H9 (cell line): ENCODE measurements around the gene RASIP1. TPM values are rescaled to one million over a fixed set of nuclear protein-coding genes. Genes with fewer than 3 reads are reported as not detected.

Source experiments
- DNase-seq: peaks from one replicate; pipeline ENCODE4 v3.0.0-alpha.2; 2017
- H2AFZ ChIP-seq: one replicate; pipeline ENCODE4 v1.6.1; 2013; ENCODE audit warnings: mild to moderate bottlenecking, low read length, control low read depth, moderate library complexity
- H2AK5ac ChIP-seq: 2 replicates; pipeline ENCODE4 v1.6.1; 2013; ENCODE audit warnings: low read length, control low read depth, mixed read lengths; ENCODE audit not compliant: insufficient read length
- H2BK120ac ChIP-seq: one replicate; pipeline ENCODE4 v1.6.1; 2013; ENCODE audit warnings: low read depth, mild to moderate bottlenecking, low read length, control low read depth, inconsistent platforms; ENCODE audit not compliant: poor library complexity, severe bottlenecking
- H2BK12ac ChIP-seq: 2 replicates; pipeline ENCODE4 v1.6.1; 2013; ENCODE audit warnings: low read length, control low read depth, mixed read lengths, low read depth; ENCODE audit not compliant: insufficient read length
- H2BK15ac ChIP-seq: 2 replicates; pipeline ENCODE4 v1.6.1; 2013; ENCODE audit warnings: low read depth, low read length, control low read depth
- H2BK20ac ChIP-seq: one replicate; pipeline ENCODE4 v1.6.1; 2013; ENCODE audit warnings: low read depth, mild to moderate bottlenecking, low read length, control low read depth, inconsistent platforms; ENCODE audit not compliant: poor library complexity, severe bottlenecking
- H2BK5ac ChIP-seq: 2 replicates; pipeline ENCODE4 v1.6.1; 2013; ENCODE audit warnings: low read length, control low read depth, mixed read lengths; ENCODE audit not compliant: insufficient read length
- H3K14ac ChIP-seq: 2 replicates; pipeline ENCODE4 v1.6.1; 2013; ENCODE audit warnings: low read length, control low read depth; ENCODE audit not compliant: insufficient read depth
- H3K18ac ChIP-seq: 2 replicates; pipeline ENCODE4 v1.6.1; 2013; ENCODE audit warnings: low read depth, mild to moderate bottlenecking, mixed read lengths, low read length, control low read depth; ENCODE audit not compliant: insufficient read length
- H3K23ac ChIP-seq: 2 replicates; pipeline ENCODE4 v1.6.1; 2013; ENCODE audit warnings: low read length, control low read depth, mixed read lengths, low read depth; ENCODE audit not compliant: insufficient read length
- H3K23me2 ChIP-seq: 2 replicates; pipeline ENCODE4 v1.6.1; 2013; ENCODE audit warnings: low read depth, mild to moderate bottlenecking, mixed read lengths, low read length, control low read depth; ENCODE audit not compliant: insufficient read length, poor library complexity, severe bottlenecking
- H3K27ac ChIP-seq: 2 replicates; pipeline ENCODE4 v1.5.1; 2013; ENCODE audit warnings: low read length, control low read depth, mixed read lengths, low read depth; ENCODE audit not compliant: insufficient read length
- H3K27me3 ChIP-seq: 2 replicates; pipeline ENCODE4 v1.6.1; 2013; ENCODE audit warnings: low read length, control low read depth, inconsistent platforms; ENCODE audit not compliant: insufficient read depth
- H3K4ac ChIP-seq: 2 replicates; pipeline ENCODE4 v1.6.1; 2013; ENCODE audit warnings: low read depth, mild to moderate bottlenecking, control low read depth, inconsistent platforms, low read length, moderate library complexity
- H3K4me1 ChIP-seq: 2 replicates; pipeline ENCODE4 v1.6.1; 2013; ENCODE audit warnings: low read length, control low read depth, inconsistent platforms; ENCODE audit not compliant: insufficient read depth
- H3K4me2 ChIP-seq: 2 replicates; pipeline ENCODE4 v1.6.1; 2013; ENCODE audit warnings: low read length, control low read depth, mixed read lengths; ENCODE audit not compliant: insufficient read length, insufficient read depth
- H3K56ac ChIP-seq: 2 replicates; pipeline ENCODE4 v1.6.1; 2013; ENCODE audit warnings: low read depth, mild to moderate bottlenecking, mixed read lengths, low read length, control low read depth; ENCODE audit not compliant: insufficient read length
- H3K79me1 ChIP-seq: 2 replicates; pipeline ENCODE4 v1.6.1; 2013; ENCODE audit warnings: low read depth, mild to moderate bottlenecking, moderate library complexity, low read length, control low read depth, inconsistent platforms; ENCODE audit not compliant: insufficient read depth, poor library complexity, severe bottlenecking
- H3K79me2 ChIP-seq: 2 replicates; pipeline ENCODE4 v1.6.1; 2013; ENCODE audit warnings: low read length, control low read depth, inconsistent platforms; ENCODE audit not compliant: insufficient read depth
- H3K9ac ChIP-seq: 2 replicates; pipeline ENCODE4 v1.6.1; 2013; ENCODE audit warnings: low read length, control low read depth, mixed read lengths; ENCODE audit not compliant: insufficient read length; ENCODE audit errors: extremely low read depth
- H3K9me3 ChIP-seq: one replicate; pipeline ENCODE4 v1.6.1; 2013; ENCODE audit warnings: low read depth, low read length, inconsistent platforms; ENCODE audit not compliant: control insufficient read depth
- H3T11ph ChIP-seq: one replicate; pipeline ENCODE4 v1.6.1; 2013; ENCODE audit warnings: mild to moderate bottlenecking, low read length, control low read depth, inconsistent platforms
- H4K20me1 ChIP-seq: one replicate; pipeline ENCODE4 v1.6.1; 2013; ENCODE audit not compliant: control insufficient read depth, insufficient read length, insufficient read depth
- H4K5ac ChIP-seq: 2 replicates; pipeline ENCODE4 v1.6.1; 2013; ENCODE audit warnings: low read depth, mild to moderate bottlenecking, mixed read lengths, low read length, control low read depth; ENCODE audit not compliant: insufficient read length
- H4K8ac ChIP-seq: replicated peaks from 2 replicates; pipeline ENCODE4 v1.6.1; 2013; ENCODE audit warnings: low read length, control low read depth, mixed read lengths, low read depth; ENCODE audit not compliant: insufficient read length
- H4K91ac ChIP-seq: 2 replicates; pipeline ENCODE4 v1.6.1; 2013; ENCODE audit warnings: low read depth, mild to moderate bottlenecking, moderate library complexity, mixed read lengths, low read length, control low read depth; ENCODE audit not compliant: insufficient read length
- H3K27ac Mint-ChIP-seq, 3 experiments: 2 replicates in 2 of 3; 3 replicates in 1 of 3; pipeline ENCODE4 v1.8.0; 2020 to 2021; ENCODE audit warnings: mixed read lengths in 3 of 3, mild to moderate bottlenecking in 1 of 3, moderate library complexity in 1 of 3
- H3K27me3 Mint-ChIP-seq: 2 replicates; pipeline ENCODE4 v1.8.0; 2021; ENCODE audit warnings: low read depth, mild to moderate bottlenecking, moderate library complexity, mixed read lengths
- H3K36me3 Mint-ChIP-seq, 3 experiments: 2 replicates in 2 of 3; 3 replicates in 1 of 3; pipeline ENCODE4 v1.8.0; 2020 to 2021; ENCODE audit warnings: low read depth in 3 of 3, mixed read lengths in 3 of 3; ENCODE audit not compliant: insufficient read depth in 1 of 3
- H3K4me1 Mint-ChIP-seq, 2 experiments: 2 replicates each; pipeline ENCODE4 v1.8.0; 2020; ENCODE audit warnings: mixed read lengths in 2 of 2
- H3K4me3 Mint-ChIP-seq, 2 experiments: 2 replicates in 1 of 2; 3 replicates in 1 of 2; pipeline ENCODE4 v1.8.0; 2020 to 2021; ENCODE audit warnings: mild to moderate bottlenecking in 2 of 2, mixed read lengths in 2 of 2, moderate library complexity in 1 of 2
- H3K9me3 Mint-ChIP-seq, 2 experiments: 2 replicates in 1 of 2; 3 replicates in 1 of 2; pipeline ENCODE4 v1.8.0; 2020; ENCODE audit warnings: mild to moderate bottlenecking in 2 of 2, mixed read lengths in 2 of 2, moderate library complexity in 1 of 2
- CTCF ChIP-seq: fragments of 200-600 bp; sonication (generic); conservative IDR thresholded peaks from 3 replicates; pipeline ENCODE4 v1.8.0; 2021; ENCODE audit warnings: antibody characterized with exemption, mild to moderate bottlenecking
- WGBS: extraction: QIAGEN DNeasy Blood & Tissue Kit; methylation state at CpG from one replicate; pipeline ENCODE4 v1.1.7; 2013; ENCODE audit warnings: missing lambda C conversion rate, low lambda C conversion rate, mixed read lengths; ENCODE audit not compliant: insufficient read length; ENCODE audit errors: extremely low coverage; 5-methylcytosine and 5-hydroxymethylcytosine counted together
- total RNA-seq: library from RNA; stranded (reverse); gene quantifications from 2 replicates; pipeline ENCODE4 v1.2.1, GENCODE V29; 2021

RASIP1 gene
- total RNA-seq, 1 experiment from 2014 or later = 2.4 TPM

- Histone ChIP-seq H2BK15ac (no peak overlapping the region), H3K27ac (no peak overlapping the region), H3K79me1 (peaks cover 6% of the 10 kb centered on the region), H3K9me3 (no peaks in the 10 kb centered on the region), H3K79me2 (peaks cover 4% of the 10 kb centered on the region; the same call in 1 of the 2 replicates), H4K5ac (no peak overlapping the region), H3K27me3 (no peaks in the 10 kb centered on the region), H2BK20ac (no peak overlapping the region), H2AFZ (no peak overlapping the region), H3T11ph (no peak overlapping the region), H4K91ac (no peak overlapping the region), H3K23ac (no peak overlapping the region), H3K18ac (no peak overlapping the region), H2BK120ac (no peak overlapping the region), H3K23me2 (peaks cover 8% of the 10 kb centered on the region), H3K4ac (no peak overlapping the region), H2BK5ac (no peak overlapping the region), H4K20me1 (no peaks in the 10 kb centered on the region), H3K4me2 (peak overlapping the region; percentile 97), H3K56ac (no peak overlapping the region), H3K4me1 (peaks cover 12% of the 10 kb centered on the region; the same call in 1 of the 2 replicates), H4K8ac (no peak overlapping the region), H3K14ac (peak overlapping the region; percentile 38; the same call in 1 of the 2 replicates), H3K9ac (peak overlapping the region; percentile 67), H2AK5ac (no peak overlapping the region), H2BK12ac (no peak overlapping the region)
- WGBS = no CpG with 5 or more reads among the region's 20 CpGs
- H3K27me3 Mint-ChIP-seq = peaks cover 10% of the 10 kb centered on the region
- no peak for TF ChIP-seq CTCF
- no peaks in the 10 kb centered on the region; a peak in 2 of 5 replicates for H3K9me3 Mint-ChIP-seq
- H3K36me3 Mint-ChIP-seq = peaks cover 21 to 33% (median 30%) of the 10 kb centered on the region in 3 experiments; a peak in 6 of 7 replicates
- peak overlapping the region; percentile 50 to 93 (median 82); a peak in 5 of 7 replicates for H3K27ac Mint-ChIP-seq
- peaks cover 36 to 52% of the 10 kb centered on the region in 2 experiments for H3K4me1 Mint-ChIP-seq
- no peak for DNase-seq
- peak overlapping the region; percentile 84 to 94 for H3K4me3 Mint-ChIP-seq
Measured at GRCh38 chr19:48751845-48752495, 11.6 kb upstream of the RASIP1 start.
